ENCODE results near the gene BMF. TPM values are rescaled to one million over a fixed set of nuclear protein-coding genes. Genes with fewer than 3 reads are reported as not detected.
A peak's percentile ranks its signal among the peaks of the same experiment; 100 is the strongest.

BMF gene
- total and polyA plus RNA-seq, 2 experiments from 2014 or later, result 15.9 to 41.8 TPM

GRCh38 chr15:40052604-40053003 lies 56.1 kb downstream of the BMF start:
- H3K9me3 ChIP-seq (ENCODE audit: low read depth), result no peaks in the 10 kb centered on the region

GRCh38 chr15:40051616-40052415 lies 56.9 kb downstream of the BMF start:
- DNase-seq (ENCODE audit: low spot score), result no peak
- 76% methylated on average over 11 of the region's 11 CpGs for WGBS (ENCODE audit: low lambda C conversion rate, missing lambda C conversion rate)
- no peaks in the 10 kb centered on the region for H3K9me2 ChIP-seq (replicated peaks; ENCODE audit: insufficient read depth)
- H3K27ac ChIP-seq, result peak overlapping the region; percentile 55
- H3K79me2 ChIP-seq, result no peaks in the 10 kb centered on the region
- peaks cover 29% of the 10 kb centered on the region for H3K4me1 ChIP-seq (ENCODE audit: insufficient read depth)
- H3K27me3 ChIP-seq, result no peaks in the 10 kb centered on the region
- no peak overlapping the region for H3K4me2 ChIP-seq
- TF ChIP-seq CTCF (IDR thresholded peaks at IDR 0.05; ENCODE audit: poor library complexity) (no peak), EZH2 (IDR thresholded peaks at IDR 0.05; ENCODE audit: borderline replicate concordance) (no peak), EZH2phosphoT487 (IDR thresholded peaks at IDR 0.05; ENCODE audit: low read depth, severe bottlenecking, unreplicated experiment) (no peak)
- no peaks in the 10 kb centered on the region for H3K36me3 ChIP-seq (replicated peaks; ENCODE audit: insufficient read depth, low read depth)
- H3K9me3 ChIP-seq (ENCODE audit: low read depth), result no peaks in the 10 kb centered on the region
- no peaks in the 10 kb centered on the region for H4K20me1 ChIP-seq (ENCODE audit: insufficient read depth, poor library complexity, severe bottlenecking)
- no peak overlapping the region for H2AFZ ChIP-seq
- no peak overlapping the region for H3K4me3 ChIP-seq

More at GRCh38 chr15:40052604-40053003, 56.1 kb downstream of the BMF start:
- H2AFZ ChIP-seq, result no peak overlapping the region
- TF ChIP-seq EZH2 (IDR thresholded peaks at IDR 0.05; ENCODE audit: borderline replicate concordance) (no peak), CTCF (IDR thresholded peaks at IDR 0.05; ENCODE audit: poor library complexity) (no peak), EZH2phosphoT487 (IDR thresholded peaks at IDR 0.05; ENCODE audit: low read depth, severe bottlenecking, unreplicated experiment) (no peak)
- H3K36me3 ChIP-seq (replicated peaks; ENCODE audit: insufficient read depth, low read depth), result no peaks in the 10 kb centered on the region
- no peaks in the 10 kb centered on the region for H3K9me2 ChIP-seq (replicated peaks; ENCODE audit: insufficient read depth)
- DNase-seq (ENCODE audit: low spot score), result no peak
- no peak overlapping the region for H3K4me3 ChIP-seq
- no peaks in the 10 kb centered on the region for H3K79me2 ChIP-seq
- peak overlapping the region; percentile 56 for H3K27ac ChIP-seq
- H3K27me3 ChIP-seq, result no peaks in the 10 kb centered on the region
- H3K4me1 ChIP-seq (ENCODE audit: insufficient read depth), result peaks cover 21% of the 10 kb centered on the region
- H4K20me1 ChIP-seq (ENCODE audit: insufficient read depth, poor library complexity, severe bottlenecking), result no peaks in the 10 kb centered on the region
- WGBS (ENCODE audit: low lambda C conversion rate, missing lambda C conversion rate), result 78% methylated on average over 6 of the region's 6 CpGs
- H3K4me2 ChIP-seq, result no peak overlapping the region

- Histone ChIP-seq H3K27ac (peak overlapping the region; percentile 8), H3K27me3 (no peaks in the 10 kb centered on the region), H4K20me1 (ENCODE audit: insufficient read depth, poor library complexity, severe bottlenecking) (no peaks in the 10 kb centered on the region), H3K4me2 (no peak overlapping the region), H3K4me1 (ENCODE audit: insufficient read depth) (peaks cover 29% of the 10 kb centered on the region), H3K36me3 (replicated peaks; ENCODE audit: insufficient read depth, low read depth) (no peaks in the 10 kb centered on the region), H3K79me2 (no peaks in the 10 kb centered on the region), H3K9me2 (replicated peaks; ENCODE audit: insufficient read depth) (no peaks in the 10 kb centered on the region), H2AFZ (no peak overlapping the region), H3K4me3 (no peak overlapping the region), H3K9me3 (ENCODE audit: low read depth) (no peaks in the 10 kb centered on the region)
- no peak for TF ChIP-seq EZH2 (IDR thresholded peaks at IDR 0.05; ENCODE audit: borderline replicate concordance)
- no peak for TF ChIP-seq EZH2phosphoT487 (IDR thresholded peaks at IDR 0.05; ENCODE audit: low read depth, severe bottlenecking, unreplicated experiment)
- TF ChIP-seq CTCF (IDR thresholded peaks at IDR 0.05; ENCODE audit: poor library complexity), result no peak
- no peak for DNase-seq (ENCODE audit: low spot score)
- WGBS (ENCODE audit: low lambda C conversion rate, missing lambda C conversion rate), result 66% methylated on average over 4 of the region's 12 CpGs
Measured at GRCh38 chr15:40050788-40051470, 57.8 kb downstream of the BMF start.

All from hepatocyte (in vitro differentiated cells).